Ectodermal cell (in vitro differentiated cells): ENCODE results near the gene LINGO4.
"Not testable (repeated sequence)": the region's sequence is repeated elsewhere in the genome, so short reads cannot be mapped to it uniquely, and the experiment has no call there.

Experiments
- H3K27ac ChIP-seq: 2 replicates; pipeline ENCODE4 v1.7.0; 2013; ENCODE audit warnings: mild to moderate bottlenecking, low read depth, low read length; ENCODE audit not compliant: insufficient read depth, poor library complexity, severe bottlenecking
- H3K27me3 ChIP-seq: 2 replicates; pipeline ENCODE4 v1.7.0; 2013; ENCODE audit warnings: mild to moderate bottlenecking, low read length; ENCODE audit not compliant: insufficient read depth, control insufficient read depth, poor library complexity, severe bottlenecking
- H3K36me3 ChIP-seq: one replicate; pipeline ENCODE4 v1.7.0; 2013; ENCODE audit warnings: low read length; ENCODE audit not compliant: control insufficient read depth, insufficient read depth
- H3K4me1 ChIP-seq: one replicate; pipeline ENCODE4 v1.7.0; 2013; ENCODE audit warnings: low read length; ENCODE audit not compliant: control insufficient read depth, insufficient read depth
- H3K4me3 ChIP-seq: 2 replicates; pipeline ENCODE4 v1.7.0; 2013; ENCODE audit warnings: low read depth, low read length, control low read depth; ENCODE audit not compliant: insufficient read depth
- H3K9me3 ChIP-seq: 2 replicates; pipeline ENCODE4 v1.7.0; 2013; ENCODE audit warnings: mild to moderate bottlenecking, low read length, moderate library complexity; ENCODE audit not compliant: control insufficient read depth
- whole genome bisulfite sequencing, 2 experiments: methylation state at CpG; one replicate each; pipeline ENCODE4 v1.1.7; 2013; ENCODE audit warnings: missing lambda C conversion rate in 2 of 2; 5-methylcytosine and 5-hydroxymethylcytosine counted together

Gene LINGO4

DNA sequence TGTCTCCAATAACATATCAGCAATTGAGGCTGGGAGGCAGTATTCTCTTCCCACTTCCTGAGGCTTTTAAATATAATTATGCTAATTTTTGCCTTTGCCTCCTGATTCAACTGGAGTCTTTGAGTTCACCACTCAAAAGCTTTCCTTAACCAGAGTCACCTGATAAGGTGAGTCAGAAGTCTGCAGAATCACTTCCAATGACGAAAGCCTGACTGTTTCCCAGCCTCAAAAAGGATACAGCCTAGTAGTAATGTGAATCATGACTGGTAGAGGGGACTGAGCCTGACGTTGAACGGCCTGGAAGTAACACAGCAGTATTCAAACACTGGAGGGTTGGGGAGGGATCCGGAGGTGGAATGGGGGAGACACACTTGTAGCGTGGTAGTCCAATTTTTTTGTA is 31.5 kb downstream of the LINGO4 start:
- H3K27ac ChIP-seq: no peak overlapping the region
- no peaks in the 10 kb centered on the region for H3K4me1 ChIP-seq
- no peaks in the 10 kb centered on the region for H3K9me3 ChIP-seq
- 91 to 95% methylated on average over 5 of the region's 5 CpGs for WGBS, 2 experiments
- no peaks in the 10 kb centered on the region for H3K27me3 ChIP-seq
- no peaks in the 10 kb centered on the region for H3K36me3 ChIP-seq
- no peak overlapping the region for H3K4me3 ChIP-seq

DNA sequence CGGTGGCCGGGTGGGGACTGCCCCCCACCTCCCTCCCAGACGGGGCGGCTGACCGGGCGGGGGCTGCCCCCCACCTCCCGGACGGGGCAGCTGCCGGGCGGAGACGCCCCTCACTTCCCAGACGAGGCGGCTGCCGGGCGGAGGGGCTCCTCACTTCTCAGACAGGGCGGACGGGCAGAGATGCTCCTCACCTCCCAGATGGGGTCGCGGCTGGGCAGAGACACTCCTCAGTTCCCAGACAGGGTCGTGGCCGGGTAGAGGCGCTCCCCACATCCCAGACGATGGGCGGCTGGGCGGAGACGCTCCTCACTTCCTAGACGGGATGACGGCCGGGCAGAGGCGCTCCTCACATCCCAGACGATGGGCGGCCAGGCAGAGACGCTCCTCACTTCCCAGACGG is 35.9 kb downstream of the LINGO4 start:
- H3K27me3 ChIP-seq, H3K4me1 ChIP-seq, H3K27ac ChIP-seq, H3K4me3 ChIP-seq, H3K9me3 ChIP-seq, H3K36me3 ChIP-seq: not testable (repeated sequence)
- 93 to 94% methylated on average over 32 to 33 of the region's 34 CpGs for WGBS, 2 experiments

DNA sequence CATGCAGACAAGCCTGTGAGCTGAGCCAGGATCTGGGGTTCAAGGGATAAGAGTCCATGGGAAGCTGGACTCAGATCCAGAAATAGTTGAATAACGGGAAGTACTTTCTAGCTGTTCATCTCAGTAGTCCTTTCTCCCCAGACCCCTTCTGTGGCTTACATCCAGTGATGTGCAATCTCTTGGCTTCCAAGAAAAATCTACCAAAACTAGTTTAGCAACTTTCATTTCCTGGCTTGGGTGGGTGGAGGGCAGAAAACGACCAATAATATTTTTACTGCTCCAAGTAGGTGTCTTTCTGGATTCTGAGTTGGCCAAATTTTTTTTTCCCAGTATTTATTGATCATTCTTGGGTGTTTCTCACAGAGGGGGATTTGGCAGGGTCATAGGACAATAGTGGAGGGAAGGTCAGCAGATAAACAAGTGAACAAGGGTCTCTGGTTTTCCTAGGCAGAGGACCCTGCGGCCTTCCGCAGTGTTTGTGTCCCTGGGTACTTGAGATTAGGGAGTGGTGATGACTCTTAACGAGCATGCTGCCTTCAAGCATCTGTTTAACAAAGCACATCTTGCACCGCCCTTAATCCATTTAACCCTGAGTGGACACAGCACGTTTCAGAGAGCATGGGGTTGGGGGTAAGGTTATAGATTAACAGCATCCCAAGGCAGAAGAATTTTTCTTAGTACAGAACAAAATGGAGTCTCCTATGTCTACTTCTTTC is 36.7 kb downstream of the LINGO4 start:
- H3K4me3 ChIP-seq, H3K27ac ChIP-seq, H3K36me3 ChIP-seq, H3K27me3 ChIP-seq, H3K4me1 ChIP-seq, H3K9me3 ChIP-seq: not testable (repeated sequence)
- 70 to 96% methylated on average over 2 of the region's 7 CpGs for WGBS, 2 experiments

DNA sequence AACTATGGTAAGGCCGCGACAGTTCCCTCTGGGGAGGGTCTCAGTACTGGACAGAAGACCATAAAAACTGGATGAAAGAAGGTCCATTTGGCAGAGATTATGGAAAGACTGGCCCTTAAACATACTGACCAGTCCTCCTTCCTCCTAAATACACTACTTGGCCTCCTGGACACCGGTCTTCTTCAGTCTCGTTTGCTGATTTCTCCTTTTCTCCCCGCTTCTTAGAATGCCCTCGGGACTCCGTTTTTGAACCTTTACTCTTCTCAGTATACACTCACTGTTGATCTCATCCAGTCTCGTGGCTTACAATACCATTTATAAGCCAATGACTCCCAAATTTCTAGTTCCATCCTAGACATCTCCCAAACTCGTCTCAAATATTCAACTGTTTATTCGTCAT is 41.2 kb downstream of the LINGO4 start:
- H3K27ac ChIP-seq: no peak overlapping the region
- no peaks in the 10 kb centered on the region for H3K27me3 ChIP-seq
- 88 to 89% methylated on average over 10 of the region's 10 CpGs for WGBS, 2 experiments
- H3K36me3 ChIP-seq: peaks cover 6% of the 10 kb centered on the region
- H3K4me1 ChIP-seq: peaks cover 3% of the 10 kb centered on the region
- peak overlapping the region; percentile 68 for H3K4me3 ChIP-seq
- no peaks in the 10 kb centered on the region for H3K9me3 ChIP-seq

DNA sequence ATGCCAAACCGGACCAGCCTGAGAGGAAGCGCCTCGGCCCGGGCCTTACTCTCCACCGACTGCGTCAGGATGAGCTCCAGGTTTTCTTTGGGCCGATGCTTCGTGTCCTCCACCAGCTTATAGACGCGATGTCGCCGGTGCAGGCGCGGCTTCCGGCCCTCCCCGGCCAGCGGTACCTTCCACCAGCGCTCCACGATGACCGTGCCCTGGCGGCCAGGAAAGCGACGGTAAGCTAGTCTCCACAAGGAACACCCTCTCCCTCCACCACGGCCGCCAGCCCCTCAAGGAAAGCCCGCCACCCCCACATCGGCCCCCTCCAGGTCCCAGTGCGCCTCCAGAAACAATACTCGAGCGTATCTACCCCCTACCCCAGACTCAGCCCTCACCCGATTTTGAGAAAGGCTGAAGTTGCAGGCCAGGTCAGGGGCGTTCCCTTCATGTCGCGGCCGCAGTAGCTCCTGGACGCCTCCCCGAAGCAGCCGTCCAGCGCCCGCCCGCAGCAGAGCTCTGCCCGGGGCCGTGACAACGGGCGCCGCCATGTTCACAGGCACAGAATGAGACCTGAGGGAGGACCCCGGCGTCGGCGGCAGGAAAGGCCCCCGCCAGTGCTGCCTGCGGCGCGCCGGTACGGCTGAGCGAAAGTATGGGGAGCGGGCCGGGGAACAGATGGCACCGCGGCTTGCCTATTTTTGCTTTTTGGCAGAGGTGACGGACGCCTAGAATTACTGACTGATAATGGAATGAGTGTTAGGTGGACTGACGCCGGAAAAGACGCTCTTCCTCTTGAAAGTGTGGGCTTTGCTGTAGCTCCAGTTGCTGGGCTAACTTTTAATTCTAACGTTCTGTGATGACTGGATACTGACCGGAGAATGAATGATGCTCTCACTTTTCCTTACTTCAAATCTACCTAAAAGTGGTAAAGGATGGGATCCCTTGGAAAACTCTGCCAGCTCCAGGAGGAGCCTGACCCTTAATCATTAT is 42.0 kb downstream of the LINGO4 start, which contains the start of gene MRPL9:
Gene MRPL9, minus strand, starts transcription at position 556 of the 981 bp plus-strand sequence. Its CDS starts 17 bp downstream, at position 539.
- Histone ChIP-seq H3K4me1 (peaks cover 3% of the 10 kb centered on the region), H3K36me3 (peaks cover 6% of the 10 kb centered on the region), H3K9me3 (no peaks in the 10 kb centered on the region), H3K27ac (peak within 1 kb of the TSS; percentile 31), H3K4me3 (peak within 1 kb of the TSS; percentile 68), H3K27me3 (no peaks in the 10 kb centered on the region)
- WGBS, 2 experiments: 1% methylated on average over 66 to 68 of the region's 68 CpGs

DNA sequence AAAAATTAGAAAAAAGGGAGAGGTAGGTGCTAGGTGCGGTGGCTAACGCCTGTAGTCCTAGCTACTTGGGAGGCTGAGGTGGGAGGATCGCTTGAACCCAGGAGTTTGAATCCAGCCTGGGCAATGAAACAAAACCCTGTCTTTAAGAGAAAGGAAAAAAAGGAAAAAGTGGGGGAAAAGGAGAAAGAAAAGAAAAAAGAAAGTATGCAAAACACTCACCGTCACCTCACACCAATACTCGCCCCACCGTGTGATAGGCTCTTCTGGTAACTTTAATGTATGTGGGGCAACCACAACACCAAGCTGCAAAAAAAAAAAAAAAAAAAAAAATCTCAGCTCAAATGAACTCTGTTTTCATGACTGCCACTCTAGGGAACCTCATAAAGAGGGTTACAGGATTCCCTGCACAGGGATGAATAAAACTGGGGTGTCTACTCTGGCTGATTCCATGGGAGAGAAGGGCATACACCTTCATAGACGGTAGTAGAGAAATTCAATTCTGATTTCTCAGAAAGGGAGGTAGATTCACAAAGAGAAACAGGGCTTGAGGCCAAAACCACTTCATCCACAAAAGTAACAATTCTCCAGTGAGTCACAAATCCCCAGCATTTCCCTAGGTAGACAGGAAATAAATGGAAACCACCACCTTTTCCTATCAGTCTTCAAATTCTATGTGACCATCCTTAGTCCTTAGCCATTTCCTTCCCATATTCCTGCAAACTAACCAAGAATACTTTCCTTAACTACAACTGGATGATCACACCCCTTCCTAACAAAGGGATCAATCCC is 44.4 kb downstream of the LINGO4 start:
- H3K36me3 ChIP-seq: peaks cover 6% of the 10 kb centered on the region
- WGBS, 2 experiments: 82 to 93% methylated on average over 5 to 7 of the region's 7 CpGs
- H3K27ac ChIP-seq: no peak overlapping the region
- H3K27me3 ChIP-seq: no peaks in the 10 kb centered on the region
- no peak overlapping the region for H3K4me3 ChIP-seq
- no peaks in the 10 kb centered on the region for H3K9me3 ChIP-seq
- H3K4me1 ChIP-seq: peaks cover 3% of the 10 kb centered on the region

DNA sequence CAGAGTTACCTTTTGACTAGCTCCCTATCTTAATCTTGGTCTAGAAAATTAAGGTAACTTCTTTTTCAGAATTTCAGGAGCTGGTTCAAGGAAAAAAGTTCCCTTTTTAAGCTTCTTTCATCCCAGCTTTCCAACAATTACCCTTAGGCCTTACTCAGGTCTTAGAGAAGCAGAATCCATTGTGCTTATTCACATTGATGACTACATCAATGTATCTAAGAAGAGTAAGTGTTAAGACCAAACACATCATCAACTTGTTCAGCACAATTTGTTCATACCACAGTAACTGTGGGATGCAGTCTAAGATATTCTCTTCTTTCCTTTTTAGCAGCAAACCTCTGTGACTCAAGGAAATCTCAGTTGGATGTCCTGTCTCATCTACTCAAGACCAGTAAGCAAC is 46.0 kb downstream of the LINGO4 start:
- peaks cover 3% of the 10 kb centered on the region for H3K4me1 ChIP-seq
- H3K27ac ChIP-seq: no peak overlapping the region
- H3K36me3 ChIP-seq: peaks cover 6% of the 10 kb centered on the region
- no peak overlapping the region for H3K4me3 ChIP-seq
- no peaks in the 10 kb centered on the region for H3K9me3 ChIP-seq
- no peaks in the 10 kb centered on the region for H3K27me3 ChIP-seq

DNA sequence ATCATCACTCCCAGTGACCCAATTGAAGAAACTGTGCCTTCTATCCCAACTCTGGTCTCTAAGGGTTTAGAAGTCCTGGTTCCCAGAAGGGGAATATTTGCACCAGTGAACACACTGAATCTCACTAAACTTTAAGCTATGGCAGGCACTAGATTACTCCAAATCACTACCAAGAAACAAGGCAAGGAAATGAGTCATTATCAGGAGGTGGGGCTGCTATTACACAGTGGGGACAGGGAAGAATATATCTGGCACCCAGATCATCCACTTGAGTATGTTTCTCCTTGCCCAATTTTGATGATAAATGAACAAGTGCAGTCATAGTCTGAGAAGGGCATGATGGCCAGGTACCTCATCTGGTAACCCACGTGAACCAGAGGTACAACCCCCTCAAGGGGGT is 48.9 kb downstream of the LINGO4 start:
- Histone ChIP-seq H3K27ac (no peak overlapping the region), H3K36me3 (peaks cover 6% of the 10 kb centered on the region), H3K27me3 (no peaks in the 10 kb centered on the region), H3K4me3 (no peak overlapping the region), H3K9me3 (no peaks in the 10 kb centered on the region), H3K4me1 (no peaks in the 10 kb centered on the region)
- WGBS, 2 experiments: 84 to 90% methylated on average over 1 of the region's 1 CpG
